NCI-H774 (cell line): ENCODE data around the gene COMMD1.
A peak's percentile ranks its signal among the peaks of the same experiment; 100 is the strongest.
"Not testable (repeated sequence)": the region's sequence is repeated elsewhere in the genome, so short reads cannot be mapped to it uniquely, and the experiment has no call there.

Experiments used
- DNase-seq: peaks from one replicate; lab custom pipeline; 2025; lab: John Stamatoyannopoulos, UW

The COMMD1 gene

GRCh38 chr2:62030902-62031301 lies 125.4 kb downstream of the COMMD1 start:
- no peak for DNase-seq

- DNase-seq, result no peak
Measured at GRCh38 chr2:62032096-62032495, 126.6 kb downstream of the COMMD1 start.

GRCh38 chr2:62034715-62035114 lies 129.2 kb downstream of the COMMD1 start:
- no peak for DNase-seq

DNA sequence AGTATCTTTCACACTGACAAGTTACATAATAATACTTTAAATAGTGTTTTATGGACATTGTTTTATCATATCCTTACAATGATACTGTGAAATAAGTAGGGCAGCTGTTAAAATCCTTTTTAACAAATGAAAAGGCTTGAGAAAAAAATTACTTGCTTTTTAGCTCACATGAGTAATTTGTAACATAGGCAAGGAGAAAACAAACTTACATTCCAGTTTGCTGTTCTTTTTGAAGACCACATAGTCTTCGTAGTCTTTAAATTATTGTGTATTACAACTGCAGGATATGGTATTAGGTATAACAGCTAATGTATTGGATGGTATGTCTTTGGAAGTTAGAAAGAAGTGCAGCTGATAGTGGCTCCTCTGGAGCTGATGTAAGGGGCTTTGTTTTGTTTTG lies 130.8 kb downstream of the COMMD1 start:
- DNase-seq, result no peak

DNA sequence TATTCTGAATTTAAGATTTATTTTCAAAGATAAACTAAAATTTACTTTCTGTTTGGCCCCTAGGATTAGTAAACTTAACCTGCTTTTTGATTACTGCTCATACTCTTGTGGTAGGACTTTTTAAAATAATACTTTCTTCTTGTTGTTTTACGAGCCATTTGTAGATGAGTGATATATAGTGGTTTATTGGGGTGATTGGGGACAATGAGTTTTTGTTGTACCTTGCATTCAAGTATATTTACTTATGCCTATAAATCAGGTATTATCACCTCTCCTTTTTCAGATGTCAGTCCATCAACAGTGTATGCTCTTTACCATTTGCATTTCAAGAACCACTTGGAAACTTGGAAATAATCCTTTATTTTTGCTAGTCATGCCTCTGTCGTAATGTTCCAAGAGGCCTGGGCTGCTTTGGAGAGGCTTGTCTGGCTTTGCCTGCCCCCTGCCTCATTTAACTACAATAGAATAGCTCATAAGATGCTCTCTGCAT lies 131.3 kb downstream of the COMMD1 start:
- DNase-seq, result peak; percentile 13

- DNase-seq, result no peak
Measured at GRCh38 chr2:62038975-62039771, 133.7 kb downstream of the COMMD1 start.

GRCh38 chr2:62040926-62041325 lies 135.5 kb downstream of the COMMD1 start:
- no peak for DNase-seq

DNA sequence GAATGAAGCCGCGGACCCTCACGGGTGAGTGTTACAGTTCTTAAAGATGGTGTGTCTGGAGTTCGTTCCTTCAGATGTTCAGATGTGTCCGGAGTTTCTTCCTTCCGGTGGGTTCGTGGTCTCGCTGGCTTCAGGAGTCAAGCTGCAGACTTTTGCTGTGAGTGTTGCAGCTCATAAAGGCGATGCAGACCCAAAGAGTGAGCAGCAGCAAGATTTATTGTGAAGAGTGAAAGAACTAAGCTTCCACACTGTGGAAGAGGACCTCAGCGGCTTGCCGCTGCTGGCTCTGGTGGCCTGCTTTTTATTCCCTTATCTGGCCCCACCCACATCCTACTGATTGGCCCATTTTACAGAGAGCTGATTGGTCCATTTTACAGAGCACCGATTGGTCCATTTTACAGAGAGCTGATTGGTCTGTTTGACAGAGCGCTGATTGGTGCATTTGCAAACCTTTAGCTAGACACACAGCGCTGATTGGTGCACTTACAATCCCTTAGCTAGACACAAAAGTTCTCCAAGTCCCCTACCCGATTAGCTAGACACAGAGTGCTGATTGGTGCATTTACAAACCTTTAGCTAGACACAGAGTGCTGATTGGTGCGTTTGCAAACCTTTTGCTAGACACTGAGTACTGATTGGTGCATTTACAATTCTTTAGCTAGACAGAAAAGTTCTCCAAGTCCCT lies 136.4 kb downstream of the COMMD1 start:
- DNase-seq, result not testable (repeated sequence)

- no peak for DNase-seq
Measured at GRCh38 chr2:62042400-62042799, 136.9 kb downstream of the COMMD1 start.

DNA sequence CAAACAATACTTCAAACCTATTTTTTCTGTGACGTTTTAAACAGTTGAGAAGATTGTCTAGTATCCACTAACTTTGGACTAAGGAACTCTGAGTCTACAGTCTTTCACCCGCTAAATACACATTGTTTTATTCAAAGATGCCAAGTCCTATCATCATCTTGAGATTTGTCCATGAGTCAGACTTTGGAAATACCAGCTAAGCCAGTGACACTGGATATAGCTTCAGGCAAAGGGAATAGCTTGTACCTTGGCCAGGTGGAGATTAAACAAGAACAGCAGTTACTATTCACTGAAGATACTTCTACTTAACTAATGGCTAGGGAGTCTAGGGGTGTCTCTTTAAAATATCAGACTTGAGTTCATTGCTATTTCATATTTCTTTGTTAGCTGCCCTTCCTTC lies 137.5 kb downstream of the COMMD1 start:
- DNase-seq, result no peak

DNA sequence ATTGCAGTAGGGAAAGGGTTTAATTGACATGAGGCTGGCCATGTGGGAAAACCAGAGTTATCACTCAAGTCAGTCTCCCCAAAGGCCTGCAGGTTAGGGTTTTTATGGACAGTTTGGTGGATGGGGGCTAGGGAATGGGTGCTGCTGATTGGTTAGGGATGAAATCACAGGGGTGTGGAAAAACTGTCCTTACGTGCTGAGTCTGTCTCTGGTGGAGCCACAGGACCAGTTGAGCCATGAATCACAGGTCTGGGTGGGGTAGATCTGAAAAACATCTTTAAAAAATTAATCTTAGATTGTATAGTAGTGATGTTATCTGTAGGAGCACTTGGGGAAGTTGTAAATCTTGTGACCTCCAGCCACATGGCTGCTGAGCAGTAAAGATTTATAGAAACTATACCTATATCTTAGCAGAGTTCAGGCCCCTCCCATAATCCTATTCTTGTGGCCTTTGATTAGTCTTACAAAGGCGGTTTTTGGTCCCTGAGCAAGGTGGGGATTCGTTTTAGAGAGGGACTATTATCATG lies 139.6 kb downstream of the COMMD1 start:
- DNase-seq, result no peak

DNA sequence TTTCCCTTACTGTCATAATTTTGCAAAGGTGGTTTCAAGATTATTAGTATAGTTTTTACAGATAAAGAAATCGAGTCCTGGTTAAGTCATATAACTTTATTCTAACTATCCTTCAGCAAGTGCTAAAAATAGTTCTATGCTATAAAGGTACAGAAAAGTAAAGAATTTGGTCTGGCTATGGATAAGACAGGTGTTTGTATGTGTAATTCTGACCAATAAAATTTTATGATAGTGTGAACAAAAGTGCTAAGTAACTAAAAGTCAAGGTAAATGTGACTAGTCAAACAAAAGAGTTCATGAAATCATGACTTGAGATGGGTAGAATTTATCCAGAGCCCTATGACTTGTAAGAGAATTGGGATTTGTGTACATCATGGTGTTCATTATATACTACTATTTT lies 140.7 kb downstream of the COMMD1 start:
- no peak for DNase-seq

- no peak for DNase-seq
Measured at GRCh38 chr2:62050456-62051045, 145.1 kb downstream of the COMMD1 start.

GRCh38 chr2:62054029-62054791 lies 148.7 kb downstream of the COMMD1 start:
- no peak for DNase-seq

DNA sequence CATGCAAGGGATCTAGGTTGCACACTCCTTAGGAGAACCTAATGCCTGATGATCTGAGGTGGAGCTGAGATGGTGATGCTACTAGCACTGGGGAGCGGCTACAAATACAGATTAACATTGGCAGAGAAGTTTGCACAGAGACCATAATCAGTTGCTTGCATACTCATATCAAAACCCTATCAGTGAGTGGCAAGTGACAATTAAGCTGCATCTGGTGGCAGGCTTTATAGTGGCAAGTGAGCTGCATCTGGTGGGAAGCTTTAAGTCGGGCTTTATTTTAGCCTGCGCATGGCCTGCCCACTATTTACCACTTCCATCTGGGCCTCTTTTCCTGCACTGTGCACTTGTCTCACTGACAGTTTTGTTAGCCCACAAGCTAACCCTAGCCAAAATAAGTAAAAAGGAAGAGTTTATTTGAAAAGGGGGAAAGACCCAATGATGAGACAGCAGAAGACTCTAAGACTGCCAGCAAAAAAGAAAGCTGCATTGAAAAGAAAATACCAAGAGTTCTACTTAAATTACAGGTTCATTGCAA lies 149.5 kb downstream of the COMMD1 start:
- no peak for DNase-seq

DNA sequence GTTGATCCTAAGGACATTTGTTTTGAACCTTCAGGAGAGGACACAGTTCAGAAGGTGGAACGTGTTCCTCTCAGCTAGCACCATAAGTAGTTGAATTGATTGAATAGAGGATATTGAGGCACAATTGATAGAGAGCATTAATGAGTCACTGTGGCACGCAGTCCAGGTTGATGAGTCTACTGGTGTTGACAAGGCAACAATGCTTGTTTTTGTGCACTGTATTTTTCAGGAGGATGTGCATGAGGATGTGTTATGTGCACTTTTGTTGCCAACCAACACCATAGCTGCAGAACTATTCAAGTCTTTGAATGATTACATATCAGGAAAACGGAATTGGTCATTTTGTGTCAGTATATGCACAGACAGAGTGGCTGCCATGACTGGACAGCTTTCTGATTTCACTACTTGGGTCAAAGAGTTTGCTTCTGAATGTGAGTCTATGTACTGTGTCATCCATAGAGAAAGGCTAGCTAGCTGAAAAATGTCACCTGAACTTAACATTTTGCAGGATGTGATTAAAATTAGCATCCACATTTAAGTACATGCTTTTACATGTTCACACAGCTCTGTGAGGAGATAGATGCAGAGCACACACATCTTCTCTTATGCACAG lies 150.4 kb downstream of the COMMD1 start:
- no peak for DNase-seq

DNA sequence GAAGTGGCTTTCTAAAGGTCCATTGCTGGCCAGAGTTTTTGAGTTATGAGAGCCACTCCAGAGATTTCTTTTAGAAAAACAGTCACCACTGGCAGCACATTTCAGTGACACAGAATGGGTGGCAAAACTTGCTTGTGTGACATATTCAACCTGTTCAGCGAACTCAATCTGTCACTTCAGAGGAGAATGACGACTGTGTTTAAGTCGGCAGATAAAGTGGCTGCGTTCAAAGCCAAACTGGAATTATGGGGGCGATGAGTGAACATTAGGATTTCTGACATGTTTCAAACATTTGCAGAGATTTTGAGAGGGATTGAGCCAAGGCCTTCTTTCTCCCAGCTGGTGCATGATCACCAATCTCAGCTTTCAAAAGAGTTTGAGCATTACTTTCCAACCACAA lies 150.9 kb downstream of the COMMD1 start:
- no peak for DNase-seq

DNA sequence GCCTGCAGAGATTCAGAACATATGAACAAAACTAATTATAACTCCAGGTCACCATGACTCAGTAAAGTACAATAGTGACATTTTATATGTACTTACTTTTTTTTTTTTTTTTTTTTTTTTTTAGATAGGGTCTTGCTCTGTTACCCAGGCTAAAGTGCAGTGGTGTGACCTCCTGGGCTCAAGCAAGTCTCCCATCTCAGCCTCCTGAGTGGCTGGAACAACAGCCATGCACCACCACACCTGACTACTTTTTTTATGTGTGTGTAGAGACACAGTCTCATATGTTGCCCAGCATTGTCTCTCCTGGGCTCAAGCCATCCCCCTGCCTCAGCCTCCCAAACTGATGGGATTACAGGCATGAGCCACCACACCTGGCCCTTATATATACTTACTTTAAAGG lies 159.8 kb downstream of the COMMD1 start:
- no peak for DNase-seq

GRCh38 chr2:62071126-62071598 lies 165.7 kb downstream of the COMMD1 start:
- DNase-seq, result no peak

- DNase-seq, result no peak
Measured at GRCh38 chr2:62071760-62072680, 166.5 kb downstream of the COMMD1 start.
